Hepatocyte (in vitro differentiated cells): ENCODE results near the gene SCN7A. TPM values are rescaled to one million over a fixed set of nuclear protein-coding genes. Genes with fewer than 3 reads are reported as not detected.
"Not testable (repeated sequence)": the region's sequence is repeated elsewhere in the genome, so short reads cannot be mapped to it uniquely, and the experiment has no call there.

Experiments
- DNase-seq: peaks from one replicate; pipeline ENCODE4 v3.0.0-alpha.2; 2016; ENCODE audit warnings: low spot score
- H2AFZ ChIP-seq: fragments of 200-600 bp; sonication (generic); 2 replicates; pipeline ENCODE4 v1.6.0; 2016; ENCODE audit warnings: antibody characterized with exemption, mild to moderate bottlenecking
- H3K27ac ChIP-seq: fragments of 200-600 bp; sonication (generic); 2 replicates; pipeline ENCODE4 v1.5.1; 2016; ENCODE audit warnings: mild to moderate bottlenecking
- H3K27me3 ChIP-seq: fragments of 200-600 bp; sonication (generic); 2 replicates; pipeline ENCODE4 v1.6.1; 2016
- H3K36me3 ChIP-seq: fragments of 200-600 bp; sonication (generic); replicated peaks from 2 replicates; pipeline ENCODE4 v1.5.1; 2016; ENCODE audit warnings: low read depth; ENCODE audit not compliant: insufficient read depth
- H3K4me1 ChIP-seq: fragments of 200-600 bp; sonication (generic); 2 replicates; pipeline ENCODE4 v1.5.1; 2016; ENCODE audit warnings: mild to moderate bottlenecking, moderate library complexity; ENCODE audit not compliant: insufficient read depth
- H3K4me2 ChIP-seq: fragments of 200-600 bp; sonication (generic); 2 replicates; pipeline ENCODE4 v1.6.0; 2016
- H3K4me3 ChIP-seq: fragments of 200-600 bp; sonication (generic); 2 replicates; pipeline ENCODE4 v1.5.1; 2016; ENCODE audit warnings: mild to moderate bottlenecking
- H3K79me2 ChIP-seq: fragments of 200-600 bp; sonication (generic); 2 replicates; pipeline ENCODE4 v1.6.0; 2017; ENCODE audit warnings: mild to moderate bottlenecking
- H3K9me2 ChIP-seq: fragments of 200-600 bp; sonication (generic); replicated peaks from 2 replicates; pipeline ENCODE4 v1.6.0; 2017; ENCODE audit warnings: mild to moderate bottlenecking; ENCODE audit not compliant: insufficient read depth
- H3K9me3 ChIP-seq: fragments of 200-600 bp; sonication (generic); 2 replicates; pipeline ENCODE4 v1.5.1; 2016; ENCODE audit warnings: low read depth, mild to moderate bottlenecking
- H4K20me1 ChIP-seq: fragments of 200-600 bp; sonication (generic); 2 replicates; pipeline ENCODE4 v1.6.0; 2016; ENCODE audit warnings: mild to moderate bottlenecking; ENCODE audit not compliant: insufficient read depth, poor library complexity, severe bottlenecking
- CTCF ChIP-seq: fragments of 200-600 bp; sonication (generic); IDR thresholded peaks from 2 replicates; pipeline ENCODE4 v1.5.1; 2016; ENCODE audit warnings: antibody characterized with exemption, mild to moderate bottlenecking; ENCODE audit not compliant: poor library complexity
- EZH2 ChIP-seq: fragments of 200-600 bp; sonication (generic); IDR thresholded peaks from 2 replicates; pipeline ENCODE4 v1.6.1; 2016; ENCODE audit warnings: antibody characterized with exemption, mild to moderate bottlenecking, borderline replicate concordance
- EZH2phosphoT487 ChIP-seq: fragments of 200-600 bp; sonication (generic); IDR thresholded peaks from one replicate; pipeline ENCODE4 v1.6.1; 2018; ENCODE audit warnings: antibody characterized with exemption, mild to moderate bottlenecking, low read depth, moderate library complexity; ENCODE audit not compliant: unreplicated experiment, severe bottlenecking
- WGBS: methylation state at CpG from one replicate; pipeline ENCODE4 v1.1.6; 2016; ENCODE audit warnings: low lambda C conversion rate; ENCODE audit errors: missing lambda C conversion rate; 5-methylcytosine and 5-hydroxymethylcytosine counted together
- polyA plus RNA-seq: library from polyadenylated mRNA; unstranded; fragments of >200 nt; fragmentation: Nextera tagmentation; extraction: Ambion mirVana; gene quantifications from 2 replicates; pipeline ENCODE4 v1.2.1, GENCODE V29; 2016
- total RNA-seq: library from RNA; depleted of rRNA; stranded (reverse); fragments of >200 nt; gene quantifications from 2 replicates; pipeline ENCODE4 v1.2.3, GENCODE V29; 2014

SCN7A gene
- total and polyA plus RNA-seq, 2 experiments from 2014 or later = 0.29 to 5.0 TPM

DNA sequence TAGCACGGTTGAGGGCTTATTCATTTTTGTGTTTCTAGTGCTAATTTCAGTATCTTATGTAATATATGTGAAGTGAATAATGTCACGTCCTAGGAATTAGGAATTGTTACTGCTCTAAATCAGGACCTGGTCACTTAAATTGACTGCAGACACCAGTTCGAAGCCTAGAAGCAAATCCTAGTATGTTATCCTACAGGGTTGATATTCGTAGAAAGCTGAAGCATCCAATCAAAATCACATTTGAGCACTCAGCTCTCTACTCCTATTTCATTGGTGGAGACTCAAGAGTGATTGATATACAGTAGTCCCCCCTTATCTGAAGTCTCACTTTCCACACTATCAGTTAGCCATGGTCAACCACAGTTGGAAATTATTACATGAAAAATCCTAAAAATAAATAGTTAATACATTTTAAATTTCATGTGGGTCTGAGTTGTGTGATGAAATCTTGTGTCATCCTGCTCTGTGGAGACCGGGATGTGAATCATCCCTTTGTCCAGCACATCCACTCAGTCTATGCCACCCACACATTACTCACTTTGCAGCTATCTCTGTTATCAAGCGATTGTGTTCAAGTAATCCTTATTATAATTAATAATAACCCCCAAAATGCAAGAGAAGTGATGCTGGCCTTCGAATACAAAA lies 83.1 kb downstream of the SCN7A start:
- Histone ChIP-seq H3K27ac (no peak overlapping the region), H3K4me3 (no peak overlapping the region), H3K79me2 (no peaks in the 10 kb centered on the region), H3K4me1 (no peaks in the 10 kb centered on the region), H3K27me3 (no peaks in the 10 kb centered on the region), H3K4me2 (no peak overlapping the region), H4K20me1 (no peaks in the 10 kb centered on the region), H3K36me3 (no peaks in the 10 kb centered on the region), H3K9me3 (no peaks in the 10 kb centered on the region), H3K9me2 (no peaks in the 10 kb centered on the region), H2AFZ (peak overlapping the region; percentile 12)
- WGBS = 88% methylated on average over 7 of the region's 7 CpGs
- no peak for TF ChIP-seq EZH2phosphoT487
- TF ChIP-seq CTCF = no peak
- no peak for TF ChIP-seq EZH2
- no peak for DNase-seq

DNA sequence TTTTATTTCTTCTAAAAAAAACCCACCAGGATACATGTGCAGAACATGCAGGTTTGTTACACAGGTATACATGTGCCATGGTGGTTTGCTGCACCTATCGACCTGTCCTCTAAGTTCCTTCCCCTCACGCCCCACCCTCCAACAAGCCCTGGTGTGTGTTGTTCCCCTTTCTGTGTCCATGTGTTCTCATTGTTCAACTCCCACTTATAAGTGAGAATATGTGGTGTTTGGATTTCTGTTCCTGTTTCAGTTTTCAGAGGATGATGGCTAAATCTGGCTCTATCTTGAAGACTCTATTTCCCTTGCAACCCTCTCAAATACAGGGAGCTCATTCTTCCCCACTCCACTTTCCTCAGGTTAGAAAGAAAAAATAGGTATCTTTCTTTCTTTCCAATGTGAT lies 86.3 kb downstream of the SCN7A start:
- H3K79me2 ChIP-seq, H3K36me3 ChIP-seq, H3K4me1 ChIP-seq, H3K4me2 ChIP-seq, H3K9me3 ChIP-seq, H3K9me2 ChIP-seq, H2AFZ ChIP-seq, H3K27me3 ChIP-seq, DNase-seq, H3K4me3 ChIP-seq, H3K27ac ChIP-seq, H4K20me1 ChIP-seq: not testable (repeated sequence)
- whole genome bisulfite sequencing = 94% methylated on average over 2 of the region's 2 CpGs

DNA sequence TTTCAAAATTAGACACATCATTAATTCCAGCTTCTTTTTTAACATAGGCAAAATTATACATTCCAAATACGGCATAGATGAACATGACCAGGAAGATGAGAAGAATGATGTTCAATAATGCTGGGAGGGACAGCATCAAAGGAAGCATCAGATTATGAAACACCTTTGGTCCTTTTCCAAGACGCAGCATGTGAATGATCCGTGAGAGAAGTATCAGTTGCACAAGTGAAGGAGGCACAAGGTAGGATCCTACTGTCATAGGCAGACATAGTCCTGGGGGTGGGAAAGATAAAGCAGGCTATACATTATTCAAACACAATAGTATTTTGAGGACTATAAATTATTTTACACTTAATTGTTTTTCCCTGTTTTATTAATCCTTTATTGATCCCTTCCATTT lies 87.7 kb downstream of the SCN7A start:
- Histone ChIP-seq H3K4me1 (no peaks in the 10 kb centered on the region), H3K79me2 (no peaks in the 10 kb centered on the region), H3K9me3 (no peaks in the 10 kb centered on the region), H3K4me3 (no peak overlapping the region), H2AFZ (no peak overlapping the region), H3K9me2 (no peaks in the 10 kb centered on the region), H3K4me2 (no peak overlapping the region), H3K36me3 (no peaks in the 10 kb centered on the region), H3K27ac (no peak overlapping the region), H4K20me1 (no peaks in the 10 kb centered on the region), H3K27me3 (no peaks in the 10 kb centered on the region)
- no peak for DNase-seq
- WGBS = 92% methylated on average over 3 of the region's 3 CpGs
- no peak for TF ChIP-seq EZH2
- no peak for TF ChIP-seq CTCF
- TF ChIP-seq EZH2phosphoT487 = no peak

- Histone ChIP-seq H3K4me2 (no peak overlapping the region), H3K4me1 (no peaks in the 10 kb centered on the region), H3K27me3 (no peaks in the 10 kb centered on the region), H3K9me3 (no peaks in the 10 kb centered on the region), H3K9me2 (no peaks in the 10 kb centered on the region), H3K36me3 (no peaks in the 10 kb centered on the region), H3K27ac (no peak overlapping the region), H2AFZ (no peak overlapping the region), H3K79me2 (no peaks in the 10 kb centered on the region), H4K20me1 (no peaks in the 10 kb centered on the region), H3K4me3 (no peak overlapping the region)
- no peak for TF ChIP-seq CTCF
- TF ChIP-seq EZH2phosphoT487 = no peak
- no peak for TF ChIP-seq EZH2
- WGBS = 75% methylated on average over 6 of the region's 6 CpGs
- no peak for DNase-seq
Measured at GRCh38 chr2:166405569-166405926, 88.5 kb downstream of the SCN7A start.
